ENCODE data around the gene ZBED4.

Gene ZBED4

GRCh38 chr22:49926916-49927315, 73.3 kb downstream of the ZBED4 start:
- no peak for DNase-seq

DNA sequence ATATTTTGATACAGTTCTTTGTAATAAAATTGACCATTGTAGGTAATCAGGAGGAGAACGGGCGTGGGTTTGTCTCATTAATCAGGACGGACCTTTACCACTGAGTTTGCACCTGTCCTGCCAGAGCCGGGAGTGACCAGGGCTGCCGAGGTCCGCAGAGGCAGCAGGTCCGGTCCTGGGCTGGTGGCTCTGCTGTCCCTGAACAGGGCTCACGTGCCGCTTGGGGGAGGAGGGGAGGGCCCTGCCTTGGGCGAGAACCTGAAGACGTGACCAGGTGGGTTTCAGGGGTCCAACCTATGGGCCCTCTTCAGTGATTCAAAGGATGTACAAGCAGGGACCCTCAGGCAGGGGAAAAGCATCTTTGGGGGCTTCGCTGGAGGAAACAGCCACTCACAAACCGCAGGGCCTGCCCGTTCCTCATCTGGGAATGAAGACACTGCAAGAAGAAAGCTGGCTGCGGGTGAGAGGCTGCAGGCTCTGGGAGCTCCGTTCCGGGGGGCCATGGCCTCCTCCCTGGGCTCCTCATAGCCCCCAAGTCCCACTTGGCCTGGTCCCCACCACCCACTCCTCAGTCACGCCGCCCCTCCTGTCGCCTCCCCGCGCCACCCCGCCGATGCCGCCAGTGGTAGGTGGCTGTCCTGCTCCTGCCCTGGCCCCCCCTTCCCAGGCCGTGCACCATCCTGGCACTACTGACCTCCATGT, 74.0 kb downstream of the ZBED4 start:
- DNase-seq: no peak

- DNase-seq: no peak
These were observed 74.5 kb downstream of the ZBED4 start for GRCh38 chr22:49928185-49928495.

DNA sequence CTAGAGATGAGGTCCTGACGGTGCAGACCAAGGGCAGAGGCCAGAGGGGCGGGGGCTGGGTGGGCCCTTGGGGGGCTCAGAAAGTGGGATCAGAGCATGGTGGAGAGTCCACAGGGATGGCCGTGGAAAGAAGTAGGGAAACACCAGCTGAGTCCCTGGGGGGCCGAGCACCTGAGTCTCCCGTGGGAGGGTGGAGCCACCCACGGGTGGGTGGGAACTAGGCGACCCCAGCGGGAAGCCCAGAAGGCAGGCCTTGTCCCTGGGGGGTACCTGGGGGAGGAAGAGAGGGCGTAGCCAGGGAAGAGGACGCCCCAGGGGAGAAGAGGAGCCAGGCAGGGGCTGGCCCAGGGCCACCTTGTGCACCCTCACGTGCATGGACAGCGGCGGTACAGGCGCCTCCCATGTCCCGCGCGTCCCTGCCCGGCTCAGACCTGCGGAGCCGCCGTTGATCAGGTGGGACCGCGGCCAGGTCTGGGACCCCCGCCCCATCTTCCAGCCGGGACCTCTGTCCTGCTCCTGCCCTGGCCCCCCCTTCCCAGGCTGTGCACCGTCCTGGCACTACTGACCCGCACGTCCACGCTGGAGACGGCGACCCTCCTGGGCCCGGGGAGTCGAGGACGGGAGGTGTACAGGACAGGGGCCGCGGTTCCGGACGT, 75.0 kb downstream of the ZBED4 start:
- no peak for DNase-seq

- DNase-seq: peak; percentile 22 to 32
These were observed 75.8 kb downstream of the ZBED4 start for GRCh38 chr22:49929211-49929979.

- no peak for DNase-seq
These were observed 76.4 kb downstream of the ZBED4 start for GRCh38 chr22:49929994-49930575.

DNA sequence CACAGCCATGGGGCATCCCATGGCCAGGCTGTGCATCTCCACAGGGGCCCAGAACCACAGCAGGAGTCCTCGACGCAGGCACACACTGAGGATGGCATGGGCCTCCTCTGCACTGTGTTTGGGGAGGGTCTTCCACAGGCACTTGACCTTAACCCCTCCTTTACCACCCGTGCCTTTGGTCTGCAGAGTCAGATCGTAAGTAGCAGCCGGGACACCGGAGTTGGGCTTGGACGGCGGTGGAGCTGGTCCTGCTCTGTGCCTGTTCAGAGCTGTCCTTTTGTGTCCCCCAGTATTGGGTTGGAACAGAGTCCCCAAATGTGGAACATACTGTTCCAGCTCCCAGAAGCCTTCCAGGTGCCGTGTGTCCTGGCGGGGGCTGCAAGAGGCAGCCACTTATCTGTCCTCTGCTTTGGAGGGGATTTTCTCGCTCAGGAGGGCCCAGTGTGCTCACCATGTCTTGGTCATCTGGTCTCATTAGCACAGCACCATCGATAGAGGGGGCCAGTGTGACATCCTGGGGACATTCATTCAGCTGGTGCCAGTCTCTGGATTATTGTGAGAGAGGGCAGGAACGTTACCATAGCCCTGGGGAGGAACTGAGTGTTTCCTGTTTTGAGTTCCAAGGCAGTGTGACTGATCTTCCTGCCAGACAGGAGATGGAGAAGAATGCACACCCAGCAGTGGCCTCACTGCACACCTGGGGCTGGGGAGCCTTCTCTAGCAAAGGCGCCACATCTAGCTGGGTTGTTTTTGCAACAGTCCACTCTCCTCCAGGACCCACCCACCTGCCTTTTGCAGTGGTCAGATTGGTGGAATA, 77.2 kb downstream of the ZBED4 start:
- DNase-seq: peak; percentile 50 to 70

DNA sequence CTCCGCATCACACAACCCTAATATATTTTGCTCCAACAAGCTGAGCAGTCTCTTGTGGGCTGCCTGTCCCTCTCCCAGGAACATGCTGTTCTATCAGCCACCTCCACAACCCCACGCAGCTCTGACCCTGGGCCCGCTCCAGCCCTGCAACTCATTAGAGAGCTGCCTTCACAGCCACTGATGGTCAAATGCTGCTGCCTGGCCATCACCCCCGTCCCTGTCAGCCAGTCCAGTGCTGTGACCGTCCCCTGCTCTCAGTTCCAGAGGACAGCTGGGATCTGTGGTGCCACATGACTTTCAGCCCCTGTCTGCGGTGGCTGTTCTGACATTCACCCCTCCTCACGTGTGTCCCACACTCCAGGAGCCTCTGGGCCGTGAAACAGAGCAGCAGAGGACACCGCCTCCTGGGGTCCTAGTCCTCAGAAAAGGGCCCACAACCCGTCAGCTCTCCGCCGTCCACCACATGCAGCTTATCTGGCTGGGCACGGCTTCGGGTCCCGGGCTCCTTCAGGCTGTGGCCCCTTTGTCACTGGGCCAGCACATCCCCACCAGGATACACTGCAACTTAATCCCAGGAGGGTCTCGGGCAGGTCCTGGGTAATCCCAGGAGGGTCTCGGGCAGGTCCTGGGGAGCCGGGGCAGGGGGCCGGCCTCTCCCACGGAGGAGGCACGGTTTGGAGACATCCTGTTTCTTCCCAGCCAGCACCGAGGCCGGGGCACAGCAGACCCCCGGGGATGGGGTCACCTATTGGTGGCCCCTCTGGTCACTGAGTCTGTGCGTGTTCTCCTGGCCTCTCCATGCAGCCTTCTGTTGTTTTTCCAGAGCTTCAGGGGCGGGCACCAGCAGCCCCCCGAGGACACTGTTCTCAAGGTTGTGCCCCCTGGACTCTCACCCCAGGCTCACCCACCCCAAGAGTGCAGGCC, 79.9 kb downstream of the ZBED4 start:
- DNase-seq: no peak

DNA sequence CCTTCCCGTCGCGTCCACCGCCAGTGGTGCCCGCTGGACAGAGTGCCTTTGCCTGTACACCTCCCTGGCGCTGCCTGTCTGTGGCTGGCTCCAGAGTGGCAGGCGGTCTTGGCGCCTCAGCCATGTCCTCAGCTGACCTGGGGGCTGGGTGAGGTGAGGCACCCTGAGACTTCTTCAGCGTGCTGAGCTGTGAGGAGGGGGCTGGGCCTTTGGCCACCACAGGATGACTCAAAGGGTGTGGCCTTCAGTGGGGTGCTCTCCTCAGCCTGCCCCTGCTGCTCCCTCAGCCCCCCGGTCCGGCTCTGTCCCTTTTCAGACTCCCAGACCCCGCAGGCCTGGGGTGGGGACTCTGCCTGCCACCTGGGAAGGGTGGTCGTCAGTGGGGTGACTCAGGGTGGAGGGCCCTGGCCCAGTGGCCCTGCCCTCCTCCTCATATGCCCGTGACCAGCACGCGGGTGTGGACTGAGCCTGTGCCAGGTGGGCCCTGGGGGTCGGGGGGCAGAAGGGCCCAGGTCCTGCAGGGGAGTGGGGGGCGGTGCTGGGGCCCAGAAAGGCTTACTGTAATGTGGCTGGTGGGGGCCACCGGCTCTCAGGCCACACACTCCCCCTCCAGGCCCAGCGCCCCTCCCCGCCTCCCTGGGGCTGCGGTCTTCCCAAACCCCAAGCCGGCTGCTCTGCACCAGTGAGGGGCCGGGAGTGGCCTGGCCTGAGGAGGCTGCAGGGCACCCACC, 80.7 kb downstream of the ZBED4 start:
- no peak for DNase-seq

DNA sequence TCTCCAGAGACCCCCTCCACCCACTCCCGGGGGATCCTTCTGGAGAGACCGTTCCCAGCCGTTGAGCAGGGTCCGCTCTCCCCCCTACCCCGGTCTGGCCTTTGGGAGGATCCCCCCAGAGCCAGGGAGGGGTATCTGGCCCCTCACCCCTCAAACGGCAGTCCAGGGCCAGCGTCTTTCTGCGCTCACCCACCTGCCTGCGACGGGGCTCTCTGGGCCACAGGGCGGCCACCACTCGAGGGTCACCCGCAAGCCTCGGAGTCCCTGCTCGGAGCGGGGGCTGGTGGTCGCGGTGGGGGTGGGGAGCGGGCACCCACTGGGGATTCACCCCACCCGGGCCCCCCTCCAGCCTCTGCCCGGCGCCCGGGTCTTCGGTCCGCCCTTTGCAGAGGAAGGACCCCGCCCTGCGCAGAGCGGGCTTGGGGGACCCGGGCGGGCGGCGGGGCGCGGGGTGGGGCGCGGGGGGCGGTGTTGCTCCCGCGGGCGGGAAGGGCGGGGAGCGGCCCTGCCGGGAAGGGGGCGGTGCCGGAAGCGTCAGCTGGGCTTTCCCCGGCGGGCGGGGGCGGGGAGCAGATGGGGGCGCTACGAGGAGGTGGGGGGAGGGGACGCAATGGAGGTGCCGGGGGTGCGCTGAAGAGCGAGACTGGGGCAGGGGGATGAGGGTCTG, 81.4 kb downstream of the ZBED4 start:
- DNase-seq: no peak

DNA sequence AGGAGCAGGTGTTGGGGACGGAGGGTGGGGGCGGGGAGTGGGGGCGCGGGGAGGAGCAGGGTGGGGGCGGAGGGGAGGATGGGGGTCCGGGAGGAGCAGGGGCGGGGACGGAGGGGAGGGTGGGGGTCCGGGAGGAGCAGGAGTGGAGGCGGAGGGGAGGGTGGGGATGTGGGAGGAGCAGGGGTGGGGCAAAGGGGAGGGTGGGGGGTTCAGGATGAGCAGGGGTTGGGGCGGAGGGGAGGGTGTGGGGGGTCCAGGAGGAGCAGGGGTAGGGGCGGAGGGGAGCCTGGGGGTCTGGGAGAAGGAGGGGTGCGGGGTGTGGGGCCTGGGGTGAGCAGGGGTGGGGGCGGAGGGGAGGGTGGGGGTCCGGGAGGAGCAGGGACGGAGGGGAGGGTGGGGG, 81.9 kb downstream of the ZBED4 start:
- no peak for DNase-seq

GRCh38 chr22:49936018-49936972, 82.7 kb downstream of the ZBED4 start:
- peak; percentile 25 to 52 for DNase-seq

DNA sequence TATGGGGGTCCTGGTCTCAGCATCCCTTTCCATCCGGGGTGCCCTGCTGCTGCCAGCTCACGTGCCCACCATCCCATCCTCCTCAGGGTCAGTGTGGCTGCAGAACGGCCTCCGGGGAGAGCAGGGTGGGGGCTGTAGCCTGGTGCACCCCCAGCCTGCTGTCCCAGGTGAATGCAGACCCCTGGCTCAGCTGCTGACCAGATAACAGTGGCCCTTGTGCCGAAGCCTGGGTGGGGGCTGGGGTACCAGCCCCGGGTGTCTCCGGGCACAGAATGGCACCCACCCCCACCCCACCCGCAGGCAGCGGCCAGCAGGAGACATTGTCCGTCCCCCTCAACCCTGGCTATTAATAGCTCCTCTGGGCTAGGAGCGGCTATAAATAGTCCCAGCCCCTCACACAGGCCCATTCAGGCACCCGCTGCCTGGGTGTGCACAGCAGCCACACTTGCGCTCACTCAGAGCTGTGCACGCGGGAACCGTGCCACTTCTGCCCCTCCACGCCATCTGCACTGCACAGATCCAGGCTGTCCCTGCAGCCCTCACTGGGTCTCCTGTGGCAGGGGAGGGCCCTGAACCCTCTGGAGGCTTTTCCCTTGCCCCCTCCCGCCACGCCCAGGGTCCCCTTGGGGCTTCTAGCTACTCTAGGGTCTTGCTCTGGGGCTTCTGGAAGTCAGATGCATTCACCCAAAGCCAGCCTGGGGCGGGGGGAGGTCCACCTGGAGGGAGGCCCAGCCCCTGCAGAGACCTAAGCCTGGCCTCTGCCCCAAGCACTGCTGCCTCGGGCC, 83.5 kb downstream of the ZBED4 start:
- no peak for DNase-seq

DNA sequence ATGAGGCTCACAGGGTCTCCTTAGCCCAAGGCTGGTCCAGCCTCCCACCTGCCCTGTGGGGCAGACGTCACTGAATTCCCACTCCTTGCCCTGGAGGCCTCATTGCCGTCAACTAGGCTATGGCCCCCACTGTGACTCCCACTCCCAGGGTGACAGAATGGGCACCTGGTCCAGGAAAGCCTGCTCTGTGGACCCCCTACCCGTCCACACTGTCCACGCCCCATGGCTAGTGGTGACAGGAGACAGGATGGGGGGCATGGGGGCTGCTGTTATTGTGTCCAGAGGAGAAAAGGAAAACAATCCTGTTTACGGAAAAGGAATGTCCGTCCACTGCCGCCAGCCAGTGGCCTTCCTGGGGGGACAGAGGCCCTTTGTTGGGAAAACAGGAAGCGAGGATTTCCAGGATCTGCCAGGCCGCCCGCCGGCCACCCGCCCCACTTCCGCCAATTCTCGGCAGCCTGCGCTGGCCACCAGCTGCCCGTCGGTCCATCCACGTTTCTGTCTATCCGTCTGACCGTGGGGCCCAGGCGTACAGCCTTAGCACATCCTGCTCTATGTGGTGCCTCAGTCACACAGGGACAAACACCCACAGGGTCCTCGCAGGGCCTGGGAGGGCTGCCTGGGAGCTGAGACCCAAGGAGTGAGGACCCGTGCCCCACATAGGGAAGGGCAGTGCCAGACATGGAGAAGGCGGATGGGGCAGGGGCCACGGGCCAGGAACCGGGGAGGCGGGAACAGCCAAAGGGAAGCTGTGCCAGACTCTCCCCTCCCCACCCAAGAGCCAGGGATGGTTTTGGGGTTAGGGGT, 84.3 kb downstream of the ZBED4 start:
- no peak for DNase-seq

DNA sequence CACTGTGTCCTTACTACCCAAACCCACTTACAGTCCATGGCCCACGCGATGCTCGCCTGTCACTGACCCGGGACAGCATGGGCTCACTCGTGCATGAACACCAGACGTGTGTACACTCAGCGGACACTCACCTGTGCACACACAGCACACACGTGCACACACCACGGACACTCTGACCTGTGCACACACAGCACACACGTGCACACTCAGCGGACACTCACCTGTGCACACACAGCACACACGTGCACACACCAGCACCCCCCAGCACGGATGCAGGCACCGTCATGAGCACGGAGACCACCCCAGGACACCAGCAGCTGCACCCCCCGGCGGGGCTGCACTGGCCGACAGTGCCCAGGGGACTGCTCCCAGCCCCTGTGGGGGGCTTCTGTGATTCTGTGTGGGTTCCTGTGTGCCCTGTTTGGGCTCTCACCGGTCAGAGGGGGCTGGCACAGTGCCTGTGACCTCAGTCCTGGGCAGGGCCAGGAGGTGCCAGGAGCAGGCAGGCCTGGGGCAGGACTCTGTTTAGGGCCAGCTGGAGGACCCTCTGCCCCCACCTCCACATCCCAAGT, 85.0 kb downstream of the ZBED4 start:
- DNase-seq: no peak

All from NCI-H2081 (cell line).